CD4-positive, alpha-beta T cell treated with Interleukin-15 for 4 hours (primary cell): ENCODE results near the gene NDUFB10.
A peak's percentile ranks its signal among the peaks of the same experiment; 100 is the strongest.
"Not testable (repeated sequence)": the region's sequence is repeated elsewhere in the genome, so short reads cannot be mapped to it uniquely, and the experiment has no call there.

ENCODE experiments used
- DNase-seq: peaks from one replicate; pipeline ENCODE4 v3.0.0-alpha.2; 2020; ENCODE audit warnings: low spot score

The NDUFB10 gene

DNA sequence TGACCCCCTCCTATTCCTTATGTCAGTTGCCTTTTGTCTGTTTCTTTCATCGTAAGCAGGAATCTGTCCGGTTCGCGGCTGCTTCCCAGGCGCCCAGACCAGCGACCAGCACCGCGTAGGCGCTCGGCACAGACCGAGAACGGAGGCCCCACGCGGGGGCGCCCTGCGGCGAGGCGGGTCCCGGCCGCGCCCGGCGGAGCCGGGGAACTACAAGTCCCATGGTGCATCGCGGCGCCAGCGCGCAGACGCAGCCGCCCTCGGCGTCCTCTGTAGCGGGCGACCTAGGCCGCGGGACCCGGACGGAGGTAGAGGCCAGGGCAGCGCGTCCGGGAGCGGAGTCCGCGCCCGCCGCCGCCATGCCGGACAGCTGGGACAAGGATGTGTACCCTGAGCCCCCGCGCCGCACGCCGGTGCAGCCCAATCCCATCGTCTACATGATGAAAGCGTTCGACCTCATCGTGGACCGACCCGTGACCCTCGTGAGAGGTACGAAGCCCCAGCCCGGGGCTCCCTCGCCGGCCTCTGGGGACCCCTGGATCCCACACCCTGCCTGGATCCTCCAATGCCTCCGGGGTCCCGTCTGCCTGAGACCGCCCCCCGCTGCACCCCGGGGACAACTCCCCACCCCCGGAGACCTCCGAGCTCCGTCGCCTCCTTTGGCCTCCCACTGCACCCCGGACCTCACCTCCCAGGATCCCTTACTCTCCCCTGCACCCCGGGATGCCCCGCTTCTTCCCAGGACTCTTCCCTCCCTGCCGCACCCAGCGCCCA lies at the start of gene NDUFB10:
Gene NDUFB10 (plus strand): TSS at position 270 of the 771 bp plus-strand sequence. CDS start 87 bp downstream, at position 357.
- peak; percentile 89 for DNase-seq

DNA sequence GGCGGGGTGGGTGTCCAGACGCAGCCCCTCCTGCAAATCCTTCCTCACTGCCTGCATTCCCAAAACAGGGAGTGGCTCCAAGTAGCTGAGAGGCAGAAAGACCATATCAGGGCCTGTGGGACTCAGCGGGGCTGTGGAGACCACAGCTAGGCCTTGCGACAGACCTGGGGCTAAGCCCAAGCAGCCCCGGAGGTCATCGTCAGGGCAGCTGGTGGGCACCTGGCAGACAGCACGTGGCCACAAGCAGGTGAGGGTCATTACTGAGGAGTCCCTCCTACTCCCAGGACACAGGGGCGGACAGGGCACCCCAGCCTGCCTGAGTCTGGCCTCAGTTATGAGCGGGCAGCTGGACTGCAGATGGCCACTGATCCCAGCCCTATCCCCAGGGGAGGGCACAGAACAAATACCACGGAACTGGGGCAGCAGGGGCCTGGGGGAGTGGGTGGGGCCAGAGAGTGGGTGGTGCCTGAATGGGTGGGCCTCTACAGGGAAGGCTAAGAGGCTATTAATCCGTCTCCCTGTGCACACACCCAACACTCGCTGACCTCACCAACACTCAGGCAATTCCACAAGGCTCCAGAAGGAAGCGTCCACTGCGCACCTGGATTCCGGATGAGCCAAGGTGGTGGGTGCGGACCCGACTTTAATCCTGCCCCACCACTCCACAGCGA lies 49.6 kb upstream of the NDUFB10 start:
- DNase-seq = no peak

DNA sequence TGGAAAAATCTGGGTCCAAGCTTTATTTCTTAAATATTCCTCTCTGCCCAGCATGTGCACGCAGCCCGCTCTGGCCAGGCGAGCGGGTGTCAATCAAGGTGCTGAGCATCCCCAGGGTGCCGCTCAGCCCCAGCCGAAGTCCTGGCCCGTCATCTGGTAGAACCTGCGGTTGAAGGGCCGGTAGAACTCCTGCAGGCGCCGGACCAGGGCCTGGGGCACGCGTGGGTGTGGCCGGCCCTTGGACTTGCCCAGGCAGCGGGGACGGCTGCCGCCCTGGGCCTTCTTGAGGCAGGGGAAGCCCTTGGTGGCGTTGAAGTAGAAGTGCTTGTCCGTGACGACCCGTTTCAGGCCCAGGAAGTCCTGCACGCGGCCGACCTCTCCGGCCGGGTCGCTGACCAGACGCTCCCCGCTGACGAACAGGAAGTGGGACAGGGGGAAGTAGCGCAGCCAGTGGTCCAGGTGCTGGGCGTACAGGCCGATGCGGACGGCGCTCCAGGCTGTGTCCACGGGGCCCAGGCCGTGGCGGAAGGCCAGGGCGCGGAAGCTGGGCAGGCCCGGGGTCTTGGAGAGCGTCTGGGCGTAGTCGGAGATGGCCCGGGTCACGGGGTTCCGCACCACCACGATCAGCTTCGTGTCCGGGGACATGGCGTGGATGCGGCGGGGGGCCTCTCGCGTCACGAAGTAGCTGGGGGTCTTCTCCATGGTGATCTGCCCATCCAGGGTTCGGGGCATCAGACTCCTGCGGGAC lies 47.7 kb upstream of the NDUFB10 start:
- no peak for DNase-seq

DNA sequence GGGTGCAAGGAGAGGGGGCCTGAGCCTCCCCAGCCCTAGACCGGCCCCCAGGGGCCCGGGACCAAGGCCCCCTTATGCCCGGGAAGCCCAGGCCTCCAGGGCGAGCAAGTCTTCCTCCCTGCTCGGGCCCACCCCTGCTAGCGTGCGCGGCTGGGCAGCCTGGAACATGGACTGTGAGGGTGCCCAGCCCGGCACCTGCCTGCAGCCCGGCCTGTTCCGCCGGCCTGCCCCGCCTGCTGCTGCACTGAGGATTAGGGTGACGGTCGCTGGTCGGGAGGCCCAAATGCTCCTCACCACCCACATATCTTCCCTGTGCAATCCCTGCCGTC lies 47.2 kb upstream of the NDUFB10 start:
- no peak for DNase-seq

DNA sequence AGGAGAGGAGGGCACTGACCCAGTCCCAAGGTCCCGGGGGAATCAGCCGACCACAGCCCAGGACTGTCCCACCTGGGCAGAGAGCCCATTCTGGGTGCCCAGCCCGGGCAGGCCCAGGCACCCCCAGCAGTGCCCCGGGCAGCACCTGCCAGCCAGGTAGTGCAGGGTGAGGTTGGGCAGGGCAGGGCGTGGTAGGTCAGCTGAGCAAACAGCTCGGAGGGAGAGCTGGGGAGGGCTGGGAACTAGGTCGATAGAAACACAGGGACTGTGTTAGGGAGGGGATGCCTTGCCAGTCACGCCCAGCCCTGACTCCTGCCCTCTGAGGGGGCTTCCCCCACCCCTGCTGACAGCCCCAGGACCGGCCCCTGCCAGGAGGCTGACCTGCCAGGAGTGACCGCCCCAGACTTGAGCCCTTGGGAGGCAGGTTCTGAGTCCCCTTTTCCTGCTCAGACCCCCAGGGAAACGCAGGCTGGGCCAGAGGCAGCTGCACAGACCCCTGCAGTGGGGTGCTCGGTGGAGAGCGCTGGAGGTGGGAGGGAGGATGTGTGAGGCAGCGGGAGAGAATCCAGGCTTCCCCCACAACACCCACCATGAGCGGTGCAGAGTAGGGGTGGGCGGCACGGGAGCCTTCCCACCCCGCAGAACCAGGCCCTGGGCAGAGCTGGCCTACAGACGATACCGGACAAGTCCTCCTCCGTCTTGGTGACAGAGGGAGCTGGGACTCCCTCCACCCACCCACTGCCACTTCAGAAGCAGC lies 45.8 kb upstream of the NDUFB10 start:
- no peak for DNase-seq

DNA sequence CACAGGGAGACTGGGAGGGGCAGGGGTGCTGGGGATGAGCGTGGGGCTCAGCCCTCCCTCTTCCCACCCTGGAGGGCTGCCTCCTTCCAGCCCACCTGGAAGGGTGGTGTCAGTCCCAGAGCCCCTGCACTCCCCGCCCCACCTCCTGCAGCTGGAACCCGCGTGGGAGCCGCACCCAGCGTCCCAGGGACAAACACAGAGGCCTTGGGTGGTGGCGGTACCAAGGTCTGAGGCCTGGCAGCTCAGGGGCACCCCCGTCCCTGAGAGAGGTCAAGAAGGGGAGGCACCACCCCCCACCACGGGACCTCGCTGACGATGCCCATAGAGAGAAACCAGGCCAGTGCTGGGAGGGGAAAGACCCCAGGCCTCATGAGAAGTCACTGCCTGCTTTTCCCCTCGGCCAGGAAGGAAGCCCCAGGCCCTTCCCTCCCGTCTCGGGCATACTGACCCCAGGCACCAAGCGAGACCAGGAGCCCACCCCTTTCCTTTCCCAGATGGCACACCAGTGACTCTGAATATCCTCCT lies 45.2 kb upstream of the NDUFB10 start:
- no peak for DNase-seq

DNA sequence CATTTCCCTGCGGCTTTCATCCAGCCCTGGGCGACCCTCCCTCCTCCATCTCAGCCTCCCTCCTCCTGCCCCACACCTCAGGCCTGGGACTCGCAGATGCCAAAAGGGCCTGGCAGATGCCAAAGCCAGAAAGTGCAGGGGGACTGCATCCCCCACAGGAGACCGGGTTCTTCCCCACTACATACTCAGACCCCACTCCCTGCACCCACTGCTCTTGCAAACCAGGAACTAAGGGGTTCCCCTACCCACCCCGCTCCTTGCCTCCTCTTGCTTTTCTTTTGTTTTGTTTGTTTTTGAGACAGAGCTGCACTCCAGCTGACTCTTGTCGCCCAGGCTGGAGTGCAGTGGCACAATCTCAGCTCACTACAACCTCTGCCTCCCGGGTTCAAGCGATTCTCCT lies 44.4 kb upstream of the NDUFB10 start:
- DNase-seq = no peak

DNA sequence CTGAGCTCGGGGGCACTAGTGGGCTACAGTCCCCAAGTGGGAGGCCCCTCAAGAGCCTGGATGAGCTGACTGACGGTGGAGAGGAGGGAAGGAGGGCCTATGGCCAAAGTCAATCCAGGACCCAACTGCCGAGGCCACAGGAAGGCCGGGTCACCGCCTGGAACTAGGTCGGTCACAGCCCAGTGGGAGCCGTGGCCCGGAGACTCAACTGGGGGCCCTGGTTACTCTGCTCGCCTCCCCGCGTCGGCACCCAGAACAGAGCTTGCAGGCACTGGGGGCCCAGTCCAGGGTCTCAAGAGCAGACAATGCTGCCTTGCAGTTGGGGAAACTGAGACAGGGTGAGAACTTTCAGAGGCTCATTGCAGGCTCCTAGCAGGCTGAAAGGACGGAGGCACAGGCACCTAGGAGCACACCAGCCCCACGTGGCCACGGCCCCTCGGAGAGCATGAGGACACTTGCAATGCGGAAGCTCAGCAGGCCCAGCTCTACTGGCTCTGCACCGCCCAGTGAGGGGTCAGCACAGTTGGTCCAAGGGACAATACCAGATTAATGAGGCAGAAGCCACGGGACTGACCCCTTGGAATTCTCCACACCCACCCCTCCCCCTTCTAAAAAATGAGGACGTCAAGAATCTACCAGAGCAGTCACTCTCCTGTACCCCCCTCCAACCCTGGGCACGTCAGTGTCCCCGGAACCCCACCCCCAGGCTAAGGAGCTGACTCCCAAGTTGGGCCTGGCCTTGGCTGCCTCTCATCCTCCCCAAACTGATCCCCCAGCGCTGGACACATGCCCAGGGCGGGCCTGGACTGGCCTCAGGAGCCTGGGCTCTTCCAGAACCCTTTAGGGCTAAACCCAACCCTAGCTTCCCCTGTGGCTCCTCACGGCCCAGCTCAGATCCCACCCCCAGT lies 43.4 kb upstream of the NDUFB10 start:
- DNase-seq = no peak

DNA sequence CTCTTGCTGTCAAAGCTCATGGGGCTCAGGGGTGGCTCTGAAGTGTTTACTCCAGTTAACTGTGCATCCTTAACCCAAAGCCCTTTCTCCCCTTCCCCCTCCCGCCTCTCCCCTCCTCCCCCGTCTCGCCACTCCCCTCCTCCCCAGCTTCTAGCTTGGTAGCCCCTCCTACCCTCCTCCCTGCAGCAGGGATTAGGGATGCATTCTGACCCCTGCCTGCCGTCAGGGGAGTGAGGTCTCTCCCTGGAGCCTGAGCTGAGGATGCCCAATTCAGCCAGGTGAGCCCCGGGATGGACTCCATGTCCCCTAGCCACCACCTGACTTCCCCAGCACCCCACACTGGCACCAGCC lies 42.7 kb upstream of the NDUFB10 start:
- no peak for DNase-seq

DNA sequence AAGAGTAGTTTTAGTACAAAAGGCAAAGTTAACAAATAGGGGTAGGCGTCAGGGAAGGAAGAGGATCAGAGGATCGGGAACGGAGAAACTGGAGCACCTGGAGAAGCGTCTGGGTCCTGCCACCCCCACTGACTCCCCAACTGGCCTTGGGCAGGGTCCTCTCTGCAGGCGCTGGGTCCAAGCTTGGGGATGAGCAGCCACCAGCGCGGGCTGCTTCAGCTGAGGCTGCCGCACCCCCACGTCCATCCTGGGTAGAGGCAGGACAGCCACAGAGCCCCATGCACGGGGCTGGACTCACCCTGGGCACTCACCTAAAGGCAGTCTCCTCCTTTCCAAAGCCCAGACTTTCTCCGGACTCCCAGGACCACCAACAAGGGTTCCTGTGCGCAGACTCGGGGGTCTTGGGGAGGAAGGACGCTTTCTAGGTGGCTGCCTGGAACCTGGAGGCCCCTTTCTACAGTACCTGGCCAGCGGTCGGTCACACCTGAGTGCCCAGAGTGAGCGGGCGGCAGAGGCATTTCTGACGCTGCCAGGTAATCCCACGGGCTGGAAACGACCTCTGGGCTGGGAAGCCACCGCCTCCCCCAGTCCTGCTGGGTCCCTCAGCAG lies 42.2 kb upstream of the NDUFB10 start:
- no peak for DNase-seq

DNA sequence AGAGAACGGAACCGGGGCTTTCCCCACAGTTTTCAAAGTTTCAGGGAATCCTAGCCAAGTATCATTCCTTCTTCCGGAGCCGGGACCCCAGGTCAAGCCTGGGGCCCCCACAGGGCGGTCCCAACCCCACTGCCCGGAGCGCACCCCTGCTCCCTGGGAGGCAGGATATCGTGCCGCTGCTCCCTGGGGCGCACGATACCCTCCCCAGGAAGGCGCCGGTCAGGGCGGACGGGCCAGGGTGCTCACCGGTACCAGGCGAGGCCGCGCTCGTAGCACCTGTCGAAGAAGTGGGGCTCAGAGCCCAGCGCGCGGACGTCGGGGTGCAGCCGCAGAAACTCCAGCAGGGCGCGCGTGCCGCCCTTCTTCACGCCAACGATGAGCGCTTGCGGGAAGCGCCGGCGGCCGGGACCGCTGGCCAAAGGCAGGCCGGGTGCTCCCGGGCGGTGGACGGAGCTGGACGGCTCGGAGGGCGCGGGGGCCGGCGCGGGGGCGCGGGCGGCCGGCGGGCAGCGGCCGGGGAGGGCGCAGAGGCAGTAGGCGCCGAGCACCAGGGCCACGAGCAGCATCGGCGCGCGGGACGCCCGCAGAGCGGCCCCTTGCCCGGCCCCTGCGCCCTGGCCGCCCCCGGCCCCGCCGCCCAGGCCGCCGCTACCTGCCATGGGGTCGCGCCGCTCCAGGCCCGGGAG lies 41.5 kb upstream of the NDUFB10 start:
- no peak for DNase-seq

DNA sequence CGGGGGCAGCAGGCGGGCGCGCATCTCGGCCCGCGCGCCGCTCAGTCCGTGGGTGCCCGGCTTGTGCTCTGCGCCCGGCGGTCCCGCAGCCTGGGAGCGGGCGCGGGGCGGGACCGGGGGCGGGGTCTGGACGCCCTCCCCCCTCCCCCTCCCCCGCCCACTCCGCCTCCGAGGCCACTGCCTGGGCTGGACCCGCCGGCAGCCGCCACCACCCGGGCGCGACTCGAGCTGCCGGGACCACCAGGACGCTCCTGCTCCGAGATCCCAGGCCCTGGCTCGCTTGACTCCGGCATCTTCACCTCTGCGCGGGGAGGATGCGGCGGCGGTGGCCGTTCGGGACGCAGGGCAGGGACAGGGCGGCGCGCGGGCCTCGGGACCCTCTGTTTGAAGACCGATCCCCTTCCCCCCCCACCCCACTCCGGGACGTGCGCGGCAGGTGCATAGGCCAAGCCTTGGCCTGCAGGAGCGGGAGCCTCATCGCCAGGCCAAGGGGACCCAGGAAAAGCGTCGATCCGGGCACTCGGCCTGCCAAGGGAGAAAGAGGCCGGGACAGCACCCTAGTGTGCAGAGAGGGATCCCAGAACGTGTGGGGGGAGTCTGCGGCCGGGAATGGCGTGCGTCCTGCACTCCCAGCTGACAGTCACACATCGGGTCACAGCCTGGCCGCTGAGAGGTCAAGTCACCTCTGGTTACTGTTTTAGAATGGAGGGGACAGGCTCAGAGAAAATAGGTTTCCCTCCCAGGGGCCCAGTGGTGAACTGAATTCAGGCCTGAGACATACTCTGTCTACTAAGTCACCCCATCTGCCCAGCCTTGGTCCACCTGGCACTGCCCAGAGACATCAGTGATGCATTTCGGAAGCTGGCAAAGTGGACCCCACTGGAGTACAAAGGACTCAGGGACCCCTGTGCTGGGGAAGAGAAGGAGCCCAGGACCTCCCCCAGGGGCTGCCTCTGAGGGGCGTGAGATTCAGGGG lies 40.7 kb upstream of the NDUFB10 start, which contains the start of gene HS3ST6:
Gene HS3ST6 (minus strand): TSS at position 65 of the 976 bp plus-strand sequence. CDS start 92 bp downstream, outside the sequence.
- DNase-seq = no peak

DNA sequence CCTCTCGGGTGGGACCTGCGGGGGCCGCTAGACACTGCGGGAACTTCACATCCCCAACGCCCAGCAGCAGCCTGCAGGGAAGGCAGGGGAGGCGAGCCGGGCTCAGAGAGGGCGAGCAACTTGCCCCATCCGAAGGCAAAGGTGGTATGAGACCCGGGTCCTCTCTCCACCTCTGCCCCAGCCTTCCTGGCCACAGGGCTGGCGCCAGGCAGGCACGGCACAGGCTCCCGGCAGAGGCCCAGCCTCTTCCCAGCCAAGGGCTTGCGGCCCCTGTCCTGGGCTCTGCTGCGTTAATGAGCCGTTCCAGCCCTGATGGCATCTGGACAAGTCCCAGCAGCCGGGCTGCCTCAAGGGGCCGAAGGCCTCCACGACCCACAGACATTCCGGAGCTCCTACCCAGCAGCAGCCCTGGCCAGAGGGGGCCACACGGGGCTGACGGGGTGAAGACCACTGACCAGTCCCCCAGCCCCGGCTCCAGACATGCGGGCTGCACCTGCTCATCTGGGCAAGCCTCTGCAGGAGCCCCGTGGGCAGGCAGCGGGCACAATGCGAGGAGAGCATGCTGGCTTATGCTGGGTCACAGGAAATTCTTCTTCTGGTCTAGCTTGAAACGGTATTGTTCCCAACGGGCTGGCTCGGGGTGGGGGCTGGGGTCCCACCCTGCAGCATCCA lies 39.9 kb upstream of the NDUFB10 start:
- no peak for DNase-seq

DNA sequence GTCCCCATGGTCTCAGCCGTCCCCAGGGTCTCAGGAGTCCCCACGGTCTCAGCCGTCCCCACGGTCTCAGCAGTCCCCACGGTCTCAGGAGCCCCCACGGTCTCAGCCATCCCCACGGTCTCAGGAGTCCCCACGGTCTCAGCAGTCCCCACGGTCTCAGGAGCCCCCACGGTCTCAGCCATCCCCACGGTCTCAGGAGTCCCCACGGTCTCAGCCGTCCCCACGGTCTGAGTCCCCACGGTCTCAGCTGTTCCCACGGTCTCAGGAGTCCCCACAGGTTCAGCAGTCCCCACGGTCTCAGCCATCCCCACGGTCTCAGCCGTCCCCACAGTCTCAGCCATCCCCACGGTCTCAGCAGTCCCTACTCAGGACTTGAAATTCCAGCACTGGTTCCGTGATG lies 39.2 kb upstream of the NDUFB10 start:
- DNase-seq = not testable (repeated sequence)

DNA sequence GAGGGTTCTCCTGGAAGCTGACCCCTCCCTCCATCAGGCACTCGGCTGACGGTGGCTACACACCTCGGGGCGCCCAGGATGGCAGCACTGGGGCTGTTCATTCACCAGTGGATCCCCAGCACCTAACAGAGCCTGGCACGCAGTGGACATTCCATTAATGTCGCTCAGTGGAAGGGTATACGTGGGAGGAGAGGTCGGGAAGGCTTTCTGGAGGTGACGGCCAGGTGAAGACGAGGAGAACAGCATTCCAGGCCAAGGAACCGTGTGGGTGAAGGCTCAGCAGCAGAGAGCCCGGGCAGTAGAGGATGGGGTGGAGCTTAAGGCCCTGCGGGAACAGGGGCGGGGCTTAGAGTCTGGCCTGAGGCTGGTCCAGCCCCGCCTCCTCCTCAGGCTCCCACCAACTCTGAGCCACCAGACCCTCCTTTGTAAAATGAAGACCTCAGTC lies 38.6 kb upstream of the NDUFB10 start:
- DNase-seq = no peak

DNA sequence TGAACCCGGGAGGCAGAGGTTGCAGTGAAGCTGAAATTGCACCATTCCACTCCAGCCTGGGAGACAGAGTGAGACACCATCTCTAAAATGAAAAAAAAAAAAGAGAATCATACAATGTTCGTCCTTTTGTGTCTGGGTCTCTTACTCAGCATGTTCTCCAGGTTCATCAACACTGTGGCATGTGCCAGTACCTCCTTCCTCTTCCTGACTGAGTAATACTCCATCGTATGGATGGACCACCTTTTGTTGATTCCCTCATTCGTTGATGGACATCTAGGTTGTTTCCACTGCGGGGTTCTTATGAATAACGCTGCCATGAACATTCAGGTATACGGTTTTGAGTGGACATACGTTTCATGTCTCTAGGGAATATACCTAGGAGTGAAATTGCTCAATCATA lies 37.0 kb upstream of the NDUFB10 start:
- no peak for DNase-seq

DNA sequence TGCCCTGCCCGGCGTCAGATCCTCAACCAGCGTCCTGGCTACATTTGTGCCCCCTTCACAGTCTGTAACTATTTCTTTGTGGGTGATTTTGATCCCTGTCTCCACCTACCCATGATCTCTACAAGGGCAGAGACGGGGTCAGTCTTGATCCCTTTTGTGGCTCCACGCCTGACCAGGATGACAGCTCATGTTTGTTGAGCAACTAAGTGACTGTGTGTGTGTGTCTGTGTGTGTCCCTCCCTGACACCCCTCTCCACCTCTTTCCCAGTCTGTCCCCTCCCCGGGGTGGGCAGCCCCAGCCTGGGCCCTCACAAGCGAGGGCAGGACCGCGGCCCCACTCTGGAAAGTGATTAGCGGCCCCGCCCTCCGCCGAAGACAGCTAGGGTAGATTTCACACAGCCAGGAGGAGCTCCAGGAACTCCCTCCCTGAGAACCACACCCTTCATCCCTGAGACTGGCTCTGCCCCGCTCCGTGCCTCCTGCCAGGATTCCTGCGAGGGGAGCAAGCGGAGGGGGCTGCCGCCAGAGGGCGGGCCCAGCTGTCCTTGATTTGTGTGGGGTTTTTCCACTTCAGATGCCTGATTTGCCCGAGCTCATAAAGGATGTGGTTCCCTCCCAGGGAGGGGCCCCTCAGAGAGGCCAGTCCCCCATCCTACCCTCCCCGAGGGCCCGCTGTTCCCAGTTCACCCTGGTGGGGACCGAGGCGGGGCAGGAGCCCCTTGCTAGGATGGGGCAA lies 35.9 kb upstream of the NDUFB10 start:
- no peak for DNase-seq
